OCI-M2 (cell line): ENCODE measurements around the gene PLCD1.
"Not testable (repeated sequence)": the region's sequence is repeated elsewhere in the genome, so short reads cannot be mapped to it uniquely, and the experiment has no call there.

Source experiments
- DNase-seq: peaks from one replicate; lab custom pipeline; 2025; ENCODE audit not compliant: unreplicated experiment; lab: John Stamatoyannopoulos, UW

The PLCD1 gene

GRCh38 chr3:38029400-38030125 lies at the start of gene PLCD1:
TSS of gene PLCD1 (minus strand) at chr3:38029642. CDS start at chr3:38029539, 103 bp downstream.
- no peak for DNase-seq

GRCh38 chr3:38077073-38077472 lies 47.6 kb upstream of the PLCD1 start:
- not testable (repeated sequence) for DNase-seq

- no peak for DNase-seq
Observed at GRCh38 chr3:38070013-38070412, 40.6 kb upstream of the PLCD1 start.

GRCh38 chr3:38067508-38068233 lies 38.2 kb upstream of the PLCD1 start:
- DNase-seq = no peak

- DNase-seq = not testable (repeated sequence)
Observed at GRCh38 chr3:38064453-38064852, 35.0 kb upstream of the PLCD1 start.

GRCh38 chr3:38062809-38063208 lies 33.4 kb upstream of the PLCD1 start:
- no peak for DNase-seq

- DNase-seq = no peak
Observed at GRCh38 chr3:38059591-38059990, 30.1 kb upstream of the PLCD1 start.

- no peak for DNase-seq
Observed at GRCh38 chr3:38059148-38059547, 29.7 kb upstream of the PLCD1 start.

GRCh38 chr3:38054499-38055001 lies 25.1 kb upstream of the PLCD1 start:
- DNase-seq = no peak

- not testable (repeated sequence) for DNase-seq
Observed at GRCh38 chr3:38053813-38054498, 24.5 kb upstream of the PLCD1 start.

GRCh38 chr3:38053286-38053685 lies 23.8 kb upstream of the PLCD1 start:
- DNase-seq = not testable (repeated sequence)

GRCh38 chr3:38051131-38051530 lies 21.7 kb upstream of the PLCD1 start:
- DNase-seq = no peak

GRCh38 chr3:38049358-38050126 lies 20.1 kb upstream of the PLCD1 start:
- no peak for DNase-seq

- DNase-seq = no peak
Observed at GRCh38 chr3:38047896-38048295, 18.5 kb upstream of the PLCD1 start.

- no peak for DNase-seq
Observed at GRCh38 chr3:38046821-38047220, 17.4 kb upstream of the PLCD1 start.

- DNase-seq = no peak
Observed at GRCh38 chr3:38046027-38046426, 16.6 kb upstream of the PLCD1 start.

- DNase-seq = no peak
Observed at GRCh38 chr3:38043486-38043885, 14.0 kb upstream of the PLCD1 start.

GRCh38 chr3:38040401-38040800 lies 11.0 kb upstream of the PLCD1 start:
- DNase-seq = no peak

- DNase-seq = peak; percentile 37
Observed at GRCh38 chr3:38039899-38040261, 10.4 kb upstream of the PLCD1 start.

- no peak for DNase-seq
Observed at GRCh38 chr3:38039101-38039898, 9.9 kb upstream of the PLCD1 start, which contains the start of gene DLEC1. TSS of gene DLEC1 (plus strand) at chr3:38039208. CDS start at chr3:38039226, 18 bp downstream.
